Activated B cell treated with CpG ODN at 0.5 μM for 24 hours (primary cell): ENCODE data around the gene KLHDC10. TPM values are rescaled to one million over a fixed set of nuclear protein-coding genes. Genes with fewer than 3 reads are reported as not detected.
A peak's percentile ranks its signal among the peaks of the same experiment; 100 is the strongest.

Experiments
- ATAC-seq: fragments of 200-7000 bp; cut with Tn5 transposase; one replicate; pipeline ENCODE4 v1.10.0; 2021; ENCODE audit warnings: low read depth, mild to moderate bottlenecking, moderate library complexity
- CTCF ChIA-PET: fragments of 350-600 bp; sonication (Branson Sonifier 250); formaldehyde crosslinking; loops from one replicate; lab custom pipeline; 2021; ENCODE audit warnings: antibody characterized with exemption; lab: Charles Lee
- POLR2A ChIA-PET: fragments of 350-600 bp; sonication (Branson Sonifier 250); formaldehyde crosslinking; loops from one replicate; lab custom pipeline; 2021; ENCODE audit warnings: antibody characterized with exemption; lab: Charles Lee
- DNase-seq: peaks from one replicate; pipeline ENCODE4 v3.0.0; 2022
- H3K27ac Mint-ChIP-seq: one replicate; pipeline ENCODE4 v1.8.0; 2020; ENCODE audit warnings: mixed read lengths
- H3K27me3 Mint-ChIP-seq: one replicate; pipeline ENCODE4 v1.8.0; 2021; ENCODE audit warnings: mixed read lengths
- H3K36me3 Mint-ChIP-seq: one replicate; pipeline ENCODE4 v1.8.0; 2021; ENCODE audit warnings: low read depth, mixed read lengths
- H3K4me1 Mint-ChIP-seq: one replicate; pipeline ENCODE4 v1.8.0; 2021; ENCODE audit warnings: mixed read lengths
- H3K4me3 Mint-ChIP-seq: one replicate; pipeline ENCODE4 v1.8.0; 2020; ENCODE audit warnings: mild to moderate bottlenecking, mixed read lengths
- H3K9me3 Mint-ChIP-seq: one replicate; pipeline ENCODE4 v1.8.0; 2020; ENCODE audit warnings: mixed read lengths
- CTCF ChIP-seq: fragments of 200-600 bp; IDR thresholded peaks from one replicate; pipeline ENCODE4 v1.8.0; 2022; ENCODE audit warnings: antibody characterized with exemption, mild to moderate bottlenecking
- intact Hi-C: fragments of 100-400 bp; cut with micrococcal nuclease; formaldehyde crosslinking; loops from one replicate; pipeline ENCODE4 v1.15.1; 2024
- total RNA-seq: library from RNA; stranded (reverse); gene quantifications from 2 replicates; pipeline ENCODE4 v1.2.3, GENCODE V29; 2022

KLHDC10 gene
- total RNA-seq, result 17.2 and 21.0 TPM in 2 replicates

- DNase-seq (peak; percentile 83), ATAC-seq (peak; percentile 92)
- CTCF ChIA-PET, result interaction anchor here (0.8 to 5.8 kb wide), 7 partner anchors 9 to 762 kb away, joined by 3 to 78 read pairs (median 6); partner anchors contain the start of gene KLF14
- Mint-ChIP-seq H3K4me1 (peaks cover 44% of the 10 kb centered on the region), H3K27me3 (no peaks in the 10 kb centered on the region), H3K36me3 (peaks cover 17% of the 10 kb centered on the region), H3K4me3 (peak within 1 kb of the TSS; percentile 93), H3K27ac (peak within 1 kb of the TSS; percentile 90), H3K9me3 (no peaks in the 10 kb centered on the region)
- intact Hi-C loops, result loop anchor here (1.0 to 5.0 kb wide), 9 partner anchors 19 to 1257 kb away; partner anchors contain the start of genes CEP41, COPG2, MKLN1 and SMKR1
- TF ChIP-seq CTCF, result no peak
- POLR2A ChIA-PET, result interaction anchor here (0.6 to 1.9 kb wide), 9 partner anchors 17 to 683 kb away, joined by 3 to 15 read pairs (median 5); partner anchors contain the start of genes TMEM209 and ZC3HC1
Measured at GRCh38 chr7:130069978-130070860, at the start of gene KLHDC10. TSS of gene KLHDC10 (plus strand) at chr7:130070534. CDS start at chr7:130070644, 110 bp downstream.

GRCh38 chr7:130021105-130021834 lies 49.1 kb upstream of the KLHDC10 start:
- H3K27me3 Mint-ChIP-seq, result no peaks in the 10 kb centered on the region

GRCh38 chr7:130022115-130022514 lies 48.2 kb upstream of the KLHDC10 start:
- peaks cover 84% of the 10 kb centered on the region for H3K36me3 Mint-ChIP-seq

More at GRCh38 chr7:130021105-130021834, 49.1 kb upstream of the KLHDC10 start:
- ChIA-PET CTCF (no interaction called here), POLR2A (no interaction called here)
- ATAC-seq (no peak), DNase-seq (no peak)
- intact Hi-C loops, result no loop called here
- no peaks in the 10 kb centered on the region for H3K9me3 Mint-ChIP-seq
- H3K27ac Mint-ChIP-seq, result no peak overlapping the region
- peaks cover 82% of the 10 kb centered on the region for H3K36me3 Mint-ChIP-seq
- no peak for TF ChIP-seq CTCF
- H3K4me1 Mint-ChIP-seq, result no peaks in the 10 kb centered on the region
- no peak overlapping the region for H3K4me3 Mint-ChIP-seq

GRCh38 chr7:130022623-130023175 lies 47.6 kb upstream of the KLHDC10 start:
- no peaks in the 10 kb centered on the region for H3K4me1 Mint-ChIP-seq
- no peak for ATAC-seq
- H3K4me3 Mint-ChIP-seq, result no peak overlapping the region
- no peak for DNase-seq
- no peaks in the 10 kb centered on the region for H3K9me3 Mint-ChIP-seq
- H3K27ac Mint-ChIP-seq, result no peak overlapping the region
- CTCF ChIA-PET, result no interaction called here
- intact Hi-C loops, result no loop called here
- TF ChIP-seq CTCF, result no peak
- H3K36me3 Mint-ChIP-seq, result peaks cover 86% of the 10 kb centered on the region
- H3K27me3 Mint-ChIP-seq, result no peaks in the 10 kb centered on the region
- POLR2A ChIA-PET, result no interaction called here

More at GRCh38 chr7:130022115-130022514, 48.2 kb upstream of the KLHDC10 start:
- H3K27ac Mint-ChIP-seq, result no peak overlapping the region
- no peaks in the 10 kb centered on the region for H3K4me1 Mint-ChIP-seq
- CTCF ChIA-PET, result no interaction called here
- DNase-seq (no peak), ATAC-seq (no peak)
- POLR2A ChIA-PET, result no interaction called here
- H3K9me3 Mint-ChIP-seq, result no peaks in the 10 kb centered on the region
- no peaks in the 10 kb centered on the region for H3K27me3 Mint-ChIP-seq
- intact Hi-C loops, result no loop called here
- TF ChIP-seq CTCF, result no peak
- H3K4me3 Mint-ChIP-seq, result no peak overlapping the region
